HCT116 (cell line): Measurements from ENCODE around the gene RPTOR. TPM values are rescaled to one million over a fixed set of nuclear protein-coding genes. Genes with fewer than 3 reads are reported as not detected.

Experiments
- ATAC-seq: fragments of 200-7000 bp; cut with Tn5 transposase; 2 replicates; pipeline ENCODE4 v1.9.1; 2020; ENCODE audit warnings: mild to moderate bottlenecking, moderate library complexity
- BruUV-seq: library from RNA; stranded (reverse); fragments of 400-500 nt; replicated peaks from 2 replicates; lab custom pipeline; 2021; lab: Mats Ljungman, UMichigan
- CTCF ChIA-PET: fragments of 300-600 bp; sonication (Branson Sonifier 250); formaldehyde crosslinking; loops from one replicate; lab custom pipeline; 2021; ENCODE audit warnings: antibody characterized with exemption; lab: Charles Lee
- POLR2A ChIA-PET: fragments of 300-600, 350-600 bp; sonication (Branson Sonifier 250); formaldehyde crosslinking; loops from one replicate; lab custom pipeline; 2021; ENCODE audit warnings: antibody characterized with exemption; lab: Charles Lee
- RAD21 ChIA-PET, 2 experiments: fragments of 300-600 bp; sonication (Branson Sonifier 250); formaldehyde crosslinking; loops; one replicate each; lab custom pipeline; 2023; ENCODE audit warnings: low total read pairs in 2 of 2; ENCODE audit not compliant: uncharacterized antibody in 2 of 2, unreplicated experiment in 2 of 2, low non-redundant PET in 1 of 2; lab: Charles Lee
- DNase-seq: peaks from one replicate; pipeline ENCODE4 v3.0.0-alpha.2; 2010; ENCODE audit warnings: low read depth, low spot score
- H2AFZ ChIP-seq: fragments of 200-600 bp; shearing (Covaris generic), sonication (generic); 2 replicates; pipeline ENCODE4 v1.6.1; 2017; ENCODE audit warnings: low read depth, mixed run types, mixed read lengths, antibody characterized with exemption, low read length; ENCODE audit not compliant: poor library complexity, severe bottlenecking
- H3K27ac ChIP-seq: 2 replicates; pipeline ENCODE4 v1.5.1; 2012; ENCODE audit warnings: low read depth, low read length
- H3K27me3 ChIP-seq: fragments of 200-600 bp; sonication (generic); 2 replicates; pipeline ENCODE4 v1.6.1; 2016; ENCODE audit warnings: mixed run types, low read length, mixed read lengths; ENCODE audit not compliant: insufficient read depth
- H3K36me3 ChIP-seq, 2 experiments: fragments of 200-500 bp in 1 of 2; fragments of 200-600 bp in 1 of 2; sonication (Bioruptor generic) in 1 of 2; sonication (generic) in 1 of 2; 2 replicates each; pipeline versions ENCODE4 v1.5.1 to v1.6.1; 2014 to 2016; ENCODE audit warnings: low read length in 2 of 2, inconsistent platforms in 1 of 2, mixed read lengths in 1 of 2, mixed run types in 1 of 2; ENCODE audit not compliant: insufficient read depth in 2 of 2, control insufficient read depth in 1 of 2
- H3K4me1 ChIP-seq, 2 experiments: fragments of 200-600 bp in 1 of 2; sonication (generic) in 1 of 2; 2 replicates each; pipeline versions ENCODE4 v1.5.1 to v1.6.1; 2012 to 2017; ENCODE audit warnings: low read length in 2 of 2, inconsistent platforms in 1 of 2, mild to moderate bottlenecking in 1 of 2, mixed read lengths in 1 of 2, mixed run types in 1 of 2, moderate library complexity in 1 of 2; ENCODE audit not compliant: insufficient read depth in 2 of 2, control insufficient read depth in 1 of 2
- H3K4me2 ChIP-seq: fragments of 200-600 bp; sonication (generic); 2 replicates; pipeline ENCODE4 v1.6.1; 2017; ENCODE audit warnings: mixed run types, low read length, mixed read lengths
- H3K4me3 ChIP-seq, 2 experiments: fragments of 200-600 bp in 1 of 2; sonication (generic) in 1 of 2; replicated peaks in 1 of 2; 2 replicates each; pipeline ENCODE4 v1.5.1; 2011 to 2016; ENCODE audit warnings: low read length in 2 of 2, control low read depth in 1 of 2, low read depth in 1 of 2, mild to moderate bottlenecking in 1 of 2, mixed read lengths in 1 of 2, mixed run types in 1 of 2
- H3K79me2 ChIP-seq: fragments of 200-600 bp; sonication (generic); 2 replicates; pipeline ENCODE4 v1.6.1; 2017; ENCODE audit warnings: mild to moderate bottlenecking, mixed run types, low read length, moderate library complexity, mixed read lengths; ENCODE audit not compliant: insufficient read depth
- H3K9ac ChIP-seq: fragments of 200-600 bp; sonication (generic); 2 replicates; pipeline ENCODE4 v1.6.1; 2016; ENCODE audit warnings: low read length, mixed read lengths
- H3K9me2 ChIP-seq: fragments of 200-600 bp; sonication (generic), shearing (Covaris generic); 2 replicates; pipeline ENCODE4 v1.6.1; 2017; ENCODE audit warnings: mixed run types, mild to moderate bottlenecking, moderate library complexity; ENCODE audit not compliant: insufficient read depth
- H3K9me3 ChIP-seq, 2 experiments: fragments of 200-500 bp in 1 of 2; fragments of 200-600 bp in 1 of 2; sonication (Bioruptor generic) in 1 of 2; sonication (generic) in 1 of 2; 2 replicates each; pipeline ENCODE4 v1.6.1; 2014 to 2017; ENCODE audit warnings: low read length in 2 of 2, mixed read lengths in 2 of 2, inconsistent platforms in 1 of 2, low read depth in 1 of 2, mild to moderate bottlenecking in 1 of 2, mixed run types in 1 of 2, moderate library complexity in 1 of 2; ENCODE audit not compliant: control insufficient read depth in 1 of 2, insufficient read depth in 1 of 2
- H4K20me1 ChIP-seq: fragments of 200-600 bp; sonication (generic), shearing (Covaris generic); 2 replicates; pipeline ENCODE4 v1.6.1; 2017; ENCODE audit warnings: mixed run types, mild to moderate bottlenecking, moderate library complexity; ENCODE audit not compliant: insufficient read depth
- CEBPB ChIP-seq: IDR thresholded peaks from 2 replicates; pipeline ENCODE4 v1.6.1; 2012; ENCODE audit warnings: low read depth
- EZH2 ChIP-seq: fragments of 200-600 bp; sonication (generic); IDR thresholded peaks from 2 replicates; pipeline ENCODE4 v1.6.1; 2017; ENCODE audit warnings: antibody characterized with exemption, mixed run types
- JUND ChIP-seq: IDR thresholded peaks from 2 replicates; pipeline ENCODE4 v1.6.1; 2012
- SIN3A ChIP-seq: IDR thresholded peaks from 2 replicates; pipeline ENCODE4 v1.6.1; 2012; ENCODE audit warnings: low read depth
- SP1 ChIP-seq: IDR thresholded peaks from 2 replicates; pipeline ENCODE4 v1.6.1; 2012; ENCODE audit warnings: low read depth
- SRF ChIP-seq: IDR thresholded peaks from 2 replicates; pipeline ENCODE4 v1.6.1; 2012; ENCODE audit warnings: low read depth
- TCF7L2 ChIP-seq: IDR thresholded peaks from 2 replicates; pipeline ENCODE4 v1.7.0; 2011; ENCODE audit warnings: borderline replicate concordance, inconsistent platforms; ENCODE audit not compliant: insufficient read depth, insufficient read length; ENCODE audit errors: extremely low read depth
- YY1 ChIP-seq: IDR thresholded peaks from 2 replicates; pipeline ENCODE4 v1.6.1; 2011; ENCODE audit warnings: low read length, low read depth, moderate library complexity, mild to moderate bottlenecking; ENCODE audit not compliant: insufficient replicate concordance; ENCODE audit errors: extremely low read depth
- ZNF274 ChIP-seq: fragments of 200-500 bp; sonication (Bioruptor generic); IDR thresholded peaks from 2 replicates; pipeline ENCODE4 v1.6.1; 2014; ENCODE audit warnings: mild to moderate bottlenecking, low read depth, low read length, inconsistent platforms
- intact Hi-C: fragments of 100-400 bp; cut with micrococcal nuclease; formaldehyde crosslinking; loops from 2 replicates; pipeline ENCODE4 v1.10.0; 2022
- total RNA-seq: library from RNA; stranded (reverse); gene quantifications from one replicate; pipeline ENCODE4 v1.2.1, GENCODE V29; 2021; ENCODE audit not compliant: unreplicated experiment
- TF ChIP-seq, protein P1 (sequence below), 3 experiments: fragments of 200-600 bp in 1 of 3; sonication (generic) in 1 of 3; IDR thresholded peaks in 2 of 3; conservative IDR thresholded peaks in 1 of 3; 2 replicates each; pipeline ENCODE4 v1.5.1; 2012 to 2017; ENCODE audit warnings: low read depth in 2 of 3, low read length in 2 of 3, antibody characterized with exemption in 1 of 3, borderline replicate concordance in 1 of 3, control low read depth in 1 of 3, mild to moderate bottlenecking in 1 of 3, mixed read lengths in 1 of 3, mixed run types in 1 of 3, moderate library complexity in 1 of 3; ENCODE audit not compliant: insufficient read depth in 1 of 3
- TF ChIP-seq, protein P2 (sequence below): IDR thresholded peaks from 2 replicates; pipeline ENCODE4 v1.6.1; 2012
- TF ChIP-seq, protein P3 (sequence below): IDR thresholded peaks from 2 replicates; pipeline ENCODE4 v1.6.1; 2011; ENCODE audit warnings: mild to moderate bottlenecking, low read length, moderate library complexity; ENCODE audit not compliant: insufficient replicate concordance; ENCODE audit errors: extremely low read depth

Gene RPTOR
- total RNA-seq, 1 experiment from 2014 or later = 69.5 TPM

DNA sequence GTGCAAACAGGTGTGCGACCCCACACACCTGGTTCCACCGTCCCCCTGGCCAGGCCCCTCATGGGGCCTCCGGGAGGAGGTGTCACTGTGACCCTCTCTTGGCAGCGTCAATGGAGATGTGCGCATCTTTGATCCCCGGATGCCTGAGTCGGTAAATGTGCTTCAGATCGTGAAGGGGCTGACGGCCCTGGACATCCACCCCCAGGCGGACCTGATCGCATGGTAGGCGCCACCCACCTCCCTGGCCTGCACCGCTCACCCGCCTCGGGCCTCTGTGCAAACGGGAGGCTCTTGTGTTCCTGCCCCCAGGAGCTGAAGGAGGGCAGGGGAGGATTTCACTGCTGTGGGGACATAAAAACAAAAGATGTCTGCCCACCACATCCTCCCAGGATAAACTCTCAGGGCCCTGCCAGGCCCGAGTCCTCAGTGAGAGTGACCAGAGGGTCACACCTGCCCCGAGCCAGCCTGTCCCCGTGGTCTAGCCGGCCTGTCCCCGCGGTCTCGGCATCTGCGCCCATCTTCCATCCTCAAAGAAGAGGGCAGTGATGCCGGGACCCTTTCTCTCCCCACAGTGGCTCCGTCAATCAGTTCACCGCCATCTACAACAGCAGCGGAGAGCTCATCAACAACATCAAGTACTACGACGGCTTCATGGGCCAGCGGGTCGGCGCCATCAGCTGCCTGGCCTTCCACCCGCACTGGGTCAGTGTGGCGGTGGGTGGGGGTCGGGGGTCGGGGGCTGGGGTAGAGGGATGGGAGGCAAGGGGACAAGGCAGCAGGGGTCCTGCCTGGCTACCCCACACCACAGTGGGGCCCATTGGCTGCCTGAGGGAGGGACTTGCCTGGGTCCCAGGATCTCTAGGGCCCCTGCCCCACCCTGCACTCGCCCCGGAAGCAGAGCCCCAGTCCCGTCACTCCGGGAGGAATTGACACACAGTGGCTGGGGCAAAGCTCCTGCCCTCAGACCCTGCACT lies 418.0 kb downstream of the RPTOR start:
- Histone ChIP-seq H4K20me1 (no peaks in the 10 kb centered on the region), H3K9me2 (no peaks in the 10 kb centered on the region), H3K36me3 (no peaks in the 10 kb centered on the region; a peak in 1 of 4 replicates), H3K27ac (no peak overlapping the region), H3K4me2 (no peak overlapping the region), H3K9me3 (no peaks in the 10 kb centered on the region), H3K79me2 (no peaks in the 10 kb centered on the region), H3K4me3 (no peak overlapping the region), H3K27me3 (no peaks in the 10 kb centered on the region), H3K9ac (no peak overlapping the region), H3K4me1 (no peaks in the 10 kb centered on the region; a peak in 1 of 4 replicates), H2AFZ (no peak overlapping the region)
- ATAC-seq (no peak), DNase-seq (no peak)
- ChIA-PET RAD21 (no interaction called here), CTCF (interaction anchor here (0.5 kb wide), 1 partner anchor 41 kb away, joined by 3 read pairs; no protein-coding TSS in a partner anchor), POLR2A (no interaction called here)
- intact Hi-C loops = no loop called here
- no peak for TF ChIP-seq TCF7L2
- TF ChIP-seq, protein P1, sequence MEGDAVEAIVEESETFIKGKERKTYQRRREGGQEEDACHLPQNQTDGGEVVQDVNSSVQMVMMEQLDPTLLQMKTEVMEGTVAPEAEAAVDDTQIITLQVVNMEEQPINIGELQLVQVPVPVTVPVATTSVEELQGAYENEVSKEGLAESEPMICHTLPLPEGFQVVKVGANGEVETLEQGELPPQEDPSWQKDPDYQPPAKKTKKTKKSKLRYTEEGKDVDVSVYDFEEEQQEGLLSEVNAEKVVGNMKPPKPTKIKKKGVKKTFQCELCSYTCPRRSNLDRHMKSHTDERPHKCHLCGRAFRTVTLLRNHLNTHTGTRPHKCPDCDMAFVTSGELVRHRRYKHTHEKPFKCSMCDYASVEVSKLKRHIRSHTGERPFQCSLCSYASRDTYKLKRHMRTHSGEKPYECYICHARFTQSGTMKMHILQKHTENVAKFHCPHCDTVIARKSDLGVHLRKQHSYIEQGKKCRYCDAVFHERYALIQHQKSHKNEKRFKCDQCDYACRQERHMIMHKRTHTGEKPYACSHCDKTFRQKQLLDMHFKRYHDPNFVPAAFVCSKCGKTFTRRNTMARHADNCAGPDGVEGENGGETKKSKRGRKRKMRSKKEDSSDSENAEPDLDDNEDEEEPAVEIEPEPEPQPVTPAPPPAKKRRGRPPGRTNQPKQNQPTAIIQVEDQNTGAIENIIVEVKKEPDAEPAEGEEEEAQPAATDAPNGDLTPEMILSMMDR (IDR thresholded peaks at IDR 0.05 in 2 of 3, conservative IDR thresholded peaks at IDR 0.05 in 1 of 3; ENCODE audit: borderline replicate concordance in 1 of 3, insufficient read depth in 1 of 3, low read depth in 2 of 3, low read length in 2 of 3) = no peak
- TF ChIP-seq JUND = no peak
- no peak for TF ChIP-seq SIN3A
- no peak for TF ChIP-seq CEBPB
- TF ChIP-seq YY1 = no peak
- TF ChIP-seq SP1 = no peak
- TF ChIP-seq, protein P2, sequence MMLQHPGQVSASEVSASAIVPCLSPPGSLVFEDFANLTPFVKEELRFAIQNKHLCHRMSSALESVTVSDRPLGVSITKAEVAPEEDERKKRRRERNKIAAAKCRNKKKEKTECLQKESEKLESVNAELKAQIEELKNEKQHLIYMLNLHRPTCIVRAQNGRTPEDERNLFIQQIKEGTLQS = no peak
- no peak for TF ChIP-seq SRF
- TF ChIP-seq EZH2 = no peak
- TF ChIP-seq ZNF274 = no peak
- TF ChIP-seq, protein P3, sequence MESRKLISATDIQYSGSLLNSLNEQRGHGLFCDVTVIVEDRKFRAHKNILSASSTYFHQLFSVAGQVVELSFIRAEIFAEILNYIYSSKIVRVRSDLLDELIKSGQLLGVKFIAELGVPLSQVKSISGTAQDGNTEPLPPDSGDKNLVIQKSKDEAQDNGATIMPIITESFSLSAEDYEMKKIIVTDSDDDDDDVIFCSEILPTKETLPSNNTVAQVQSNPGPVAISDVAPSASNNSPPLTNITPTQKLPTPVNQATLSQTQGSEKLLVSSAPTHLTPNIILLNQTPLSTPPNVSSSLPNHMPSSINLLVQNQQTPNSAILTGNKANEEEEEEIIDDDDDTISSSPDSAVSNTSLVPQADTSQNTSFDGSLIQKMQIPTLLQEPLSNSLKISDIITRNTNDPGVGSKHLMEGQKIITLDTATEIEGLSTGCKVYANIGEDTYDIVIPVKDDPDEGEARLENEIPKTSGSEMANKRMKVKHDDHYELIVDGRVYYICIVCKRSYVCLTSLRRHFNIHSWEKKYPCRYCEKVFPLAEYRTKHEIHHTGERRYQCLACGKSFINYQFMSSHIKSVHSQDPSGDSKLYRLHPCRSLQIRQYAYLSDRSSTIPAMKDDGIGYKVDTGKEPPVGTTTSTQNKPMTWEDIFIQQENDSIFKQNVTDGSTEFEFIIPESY = no peak
- no TSS peak for BruUV-seq
